Endothelial cell of umbilical vein (primary cell): ENCODE data around the gene PTGES2. TPM values are rescaled to one million over a fixed set of nuclear protein-coding genes. Genes with fewer than 3 reads are reported as not detected.

ENCODE experiments used
- BruUV-seq: library from RNA; stranded (reverse); fragments of 400-500 nt; replicated peaks from 2 replicates; lab custom pipeline; 2021; lab: Mats Ljungman, UMichigan
- CTCF ChIA-PET: fragments of 300-600, 350-600 bp; sonication (Branson Sonifier 250); formaldehyde crosslinking; loops from one replicate; lab custom pipeline; 2021; ENCODE audit warnings: antibody characterized with exemption, inconsistent platforms; lab: Charles Lee
- POLR2A ChIA-PET: fragments of 300-600, 350-600 bp; sonication (Branson Sonifier 250); formaldehyde crosslinking; loops from one replicate; lab custom pipeline; 2021; ENCODE audit warnings: antibody characterized with exemption, inconsistent platforms; lab: Charles Lee
- DNase-seq: peaks from one replicate; pipeline ENCODE4 v3.0.0-alpha.2; 2011; ENCODE audit warnings: low read depth, low spot score
- FAIRE-seq: peaks from 2 replicates; lab custom pipeline; 2011; peaks lifted over from hg19 to GRCh38; lab: Jason Lieb, UNC
- H2AFZ ChIP-seq: 2 replicates; pipeline ENCODE4 v1.6.0; 2012; ENCODE audit warnings: low read depth, low read length, control low read depth, inconsistent platforms
- H3K27ac ChIP-seq: 2 replicates; pipeline ENCODE4 v1.5.1; 2011; ENCODE audit warnings: low read depth, mild to moderate bottlenecking, control low read depth, low read length, moderate library complexity; ENCODE audit not compliant: insufficient read depth
- H3K27me3 ChIP-seq, 2 experiments: 2 replicates each; pipeline versions ENCODE4 v1.6.0 to v1.6.1; 2011; ENCODE audit warnings: low read length in 2 of 2, mixed read lengths in 1 of 2; ENCODE audit not compliant: control insufficient read depth in 2 of 2, insufficient read depth in 2 of 2
- H3K36me3 ChIP-seq, 2 experiments: 2 replicates in 1 of 2; 3 replicates in 1 of 2; pipeline ENCODE4 v1.5.1; 2011; ENCODE audit warnings: low read length in 2 of 2, mild to moderate bottlenecking in 1 of 2, moderate library complexity in 1 of 2; ENCODE audit not compliant: control insufficient read depth in 2 of 2, insufficient read depth in 2 of 2; ENCODE audit errors: extremely low read depth in 1 of 2
- H3K4me1 ChIP-seq: 3 replicates; pipeline ENCODE4 v1.5.1; 2011; ENCODE audit warnings: mild to moderate bottlenecking, low read length; ENCODE audit not compliant: control insufficient read depth, insufficient read depth; ENCODE audit errors: extremely low read depth
- H3K4me2 ChIP-seq: 2 replicates; pipeline ENCODE4 v1.6.1; 2011; ENCODE audit warnings: low read length, control low read depth, mixed read lengths; ENCODE audit not compliant: insufficient read depth
- H3K4me3 ChIP-seq, 3 experiments: fragments of 200-600 bp in 1 of 3; sonication (generic), shearing (Covaris generic) in 1 of 3; replicated peaks in 1 of 3; 2 replicates each; pipeline ENCODE4 v1.5.1; 2011 to 2016; ENCODE audit warnings: control low read depth in 3 of 3, low read length in 3 of 3, mild to moderate bottlenecking in 2 of 3, inconsistent platforms in 1 of 3, low read depth in 1 of 3, moderate library complexity in 1 of 3; ENCODE audit not compliant: insufficient read depth in 1 of 3
- H3K79me2 ChIP-seq: 2 replicates; pipeline ENCODE4 v1.6.0; 2012; ENCODE audit warnings: low read length, inconsistent platforms; ENCODE audit not compliant: control insufficient read depth, insufficient read depth
- H3K9ac ChIP-seq: replicated peaks from 2 replicates; pipeline ENCODE3; 2011; ENCODE audit warnings: low read length, control low read depth; ENCODE audit not compliant: insufficient read depth; ENCODE audit errors: extremely low read depth
- H3K9me1 ChIP-seq: replicated peaks from 3 replicates; pipeline ENCODE4 v1.6.0; 2011; ENCODE audit warnings: mild to moderate bottlenecking, low read length; ENCODE audit not compliant: control insufficient read depth, insufficient read depth; ENCODE audit errors: extremely low read depth
- H3K9me3 ChIP-seq: replicated peaks from 2 replicates; pipeline ENCODE4 v1.5.1; 2012; ENCODE audit warnings: low read length, inconsistent platforms; ENCODE audit not compliant: control insufficient read depth, insufficient read depth
- H4K20me1 ChIP-seq: replicated peaks from 2 replicates; pipeline ENCODE3; 2011; ENCODE audit warnings: mild to moderate bottlenecking, low read length; ENCODE audit not compliant: control insufficient read depth, insufficient read depth; ENCODE audit errors: extremely low read depth
- EZH2 ChIP-seq: IDR thresholded peaks from 2 replicates; pipeline ENCODE4 v1.6.1; 2012; ENCODE audit warnings: borderline replicate concordance, low read depth, mild to moderate bottlenecking, moderate library complexity, low read length, inconsistent platforms; ENCODE audit not compliant: severe bottlenecking
- FOS ChIP-seq: IDR thresholded peaks from 2 replicates; pipeline ENCODE4 v1.6.1; 2011; ENCODE audit warnings: mild to moderate bottlenecking, low read length, moderate library complexity, borderline replicate concordance; ENCODE audit not compliant: insufficient read depth
- GATA2 ChIP-seq: IDR thresholded peaks from 2 replicates; pipeline ENCODE4 v1.7.0; 2011; ENCODE audit warnings: low read depth, mild to moderate bottlenecking, moderate library complexity, mixed read lengths, low read length; ENCODE audit not compliant: insufficient read length, insufficient read depth
- JUN ChIP-seq: IDR thresholded peaks from 2 replicates; pipeline ENCODE4 v1.6.1; 2011; ENCODE audit warnings: borderline replicate concordance, low read depth; ENCODE audit not compliant: insufficient read length, insufficient read depth
- MAX ChIP-seq: IDR thresholded peaks from 2 replicates; pipeline ENCODE4 v1.6.1; 2011; ENCODE audit not compliant: insufficient read depth, insufficient read length
- MYC ChIP-seq: IDR thresholded peaks from one replicate; pipeline ENCODE4 v1.6.1; 2011; ENCODE audit warnings: mild to moderate bottlenecking, low read depth, low read length
- POLR2A ChIP-seq: IDR thresholded peaks from 2 replicates; pipeline ENCODE4 v1.6.1; 2012; ENCODE audit warnings: low read depth, mild to moderate bottlenecking, control low read depth, low read length
- POLR2AphosphoS5 ChIP-seq: IDR thresholded peaks from 2 replicates; pipeline ENCODE4 v1.6.1; 2012; ENCODE audit warnings: low read depth, mild to moderate bottlenecking, control low read depth, low read length, moderate library complexity; ENCODE audit not compliant: insufficient read depth
- dilution Hi-C: fragments of 300-500 bp; cut with MboI; formaldehyde crosslinking; loops from one replicate; pipeline ENCODE4 v1.15.0; 2019; ENCODE audit warnings: low sequenced_read_pairs; ENCODE audit not compliant: extremely low pct_ligation_motif_present
- intact Hi-C: fragments of 100-400 bp; cut with micrococcal nuclease; formaldehyde crosslinking; loops from one replicate; pipeline ENCODE4 v1.10.0; 2022
- polyA plus RNA-seq, 4 experiments: library from polyadenylated mRNA; depleted of rRNA in 3 of 4; stranded (reverse) in 3 of 4; unstranded in 1 of 4; fragments of >200 nt; gene quantifications; 2 replicates each; pipeline versions ENCODE4 v1.2.1 to v1.2.3, GENCODE V29; 2011 to 2012; ENCODE audit warnings: missing spikeins in 1 of 4
- total RNA-seq: library from RNA; stranded (reverse); gene quantifications from 2 replicates; pipeline ENCODE4 v1.2.3, GENCODE V29; 2021
- TF ChIP-seq, protein P1 (sequence below), 2 donors: IDR thresholded peaks; 1 replicate in 1 of 2; 2 replicates in 1 of 2; pipeline ENCODE4 v1.5.1; 2011; ENCODE audit warnings: low read length in 2 of 2, mild to moderate bottlenecking in 2 of 2, moderate library complexity in 2 of 2, control low read depth in 1 of 2, inconsistent platforms in 1 of 2, low read depth in 1 of 2; ENCODE audit not compliant: insufficient read depth in 1 of 2; ENCODE audit errors: extremely low read depth in 1 of 2

PTGES2 gene
- total and polyA plus RNA-seq, 2 donors (not counting 3 experiments of a cell fraction or from before 2014, with no cell fraction given): 64.2 to 69.9 TPM

GRCh38 chr9:128122809-128123175, 4.7 kb downstream of the PTGES2 start:
- Histone ChIP-seq H3K9ac (no peak overlapping the region), H2AFZ (no peak overlapping the region), H3K4me2 (no peak overlapping the region), H3K36me3 (peaks cover 0 to 16% of the 10 kb centered on the region in 2 experiments), H3K27me3 (no peaks in the 10 kb centered on the region), H3K9me3 (no peaks in the 10 kb centered on the region), H3K27ac (no peak overlapping the region), H3K4me1 (peaks cover 6% of the 10 kb centered on the region), H3K9me1 (no peaks in the 10 kb centered on the region), H3K4me3 (no peak overlapping the region), H3K79me2 (peaks cover 11% of the 10 kb centered on the region), H4K20me1 (no peaks in the 10 kb centered on the region)
- CTCF ChIA-PET: no interaction called here
- no TSS peak for BruUV-seq
- dilution Hi-C loops: no loop called here
- FAIRE-seq (no peak), DNase-seq (no peak)
- intact Hi-C loops: no loop called here
- TF ChIP-seq POLR2A (no peak), JUN (no peak), POLR2AphosphoS5 (no peak), GATA2 (no peak), EZH2 (no peak), MAX (no peak), MYC (no peak), FOS (no peak)
- TF ChIP-seq, protein P1, sequence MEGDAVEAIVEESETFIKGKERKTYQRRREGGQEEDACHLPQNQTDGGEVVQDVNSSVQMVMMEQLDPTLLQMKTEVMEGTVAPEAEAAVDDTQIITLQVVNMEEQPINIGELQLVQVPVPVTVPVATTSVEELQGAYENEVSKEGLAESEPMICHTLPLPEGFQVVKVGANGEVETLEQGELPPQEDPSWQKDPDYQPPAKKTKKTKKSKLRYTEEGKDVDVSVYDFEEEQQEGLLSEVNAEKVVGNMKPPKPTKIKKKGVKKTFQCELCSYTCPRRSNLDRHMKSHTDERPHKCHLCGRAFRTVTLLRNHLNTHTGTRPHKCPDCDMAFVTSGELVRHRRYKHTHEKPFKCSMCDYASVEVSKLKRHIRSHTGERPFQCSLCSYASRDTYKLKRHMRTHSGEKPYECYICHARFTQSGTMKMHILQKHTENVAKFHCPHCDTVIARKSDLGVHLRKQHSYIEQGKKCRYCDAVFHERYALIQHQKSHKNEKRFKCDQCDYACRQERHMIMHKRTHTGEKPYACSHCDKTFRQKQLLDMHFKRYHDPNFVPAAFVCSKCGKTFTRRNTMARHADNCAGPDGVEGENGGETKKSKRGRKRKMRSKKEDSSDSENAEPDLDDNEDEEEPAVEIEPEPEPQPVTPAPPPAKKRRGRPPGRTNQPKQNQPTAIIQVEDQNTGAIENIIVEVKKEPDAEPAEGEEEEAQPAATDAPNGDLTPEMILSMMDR (IDR thresholded peaks at IDR 0.05; ENCODE audit: extremely low read depth in 1 of 2, insufficient read depth in 1 of 2, low read depth in 1 of 2, low read length in 2 of 2): no peak
- POLR2A ChIA-PET: no interaction called here
